KBM-7 (cell line): ENCODE results near the gene FAM227A.
"Not testable (repeated sequence)": the region's sequence is repeated elsewhere in the genome, so short reads cannot be mapped to it uniquely, and the experiment has no call there.

Experiments used
- DNase-seq: peaks from one replicate; pipeline ENCODE4 v3.0.0-alpha.2; 2015
- in situ Hi-C: fragments of 300-500 bp; cut with MboI; formaldehyde crosslinking; loops from 2 replicates; pipeline ENCODE4 v1.14.3; 2020; ENCODE audit warnings: low sequenced_read_pairs, low pct_unique_long_range_greater_than_20kb, mixed read lengths

The FAM227A gene

GRCh38 chr22:38675833-38676232, 19.6 kb upstream of the FAM227A start:
- in situ Hi-C loops = no loop called here
- DNase-seq = no peak

GRCh38 chr22:38674888-38675287, 18.7 kb upstream of the FAM227A start:
- no peak for DNase-seq
- in situ Hi-C loops = no loop called here

DNA sequence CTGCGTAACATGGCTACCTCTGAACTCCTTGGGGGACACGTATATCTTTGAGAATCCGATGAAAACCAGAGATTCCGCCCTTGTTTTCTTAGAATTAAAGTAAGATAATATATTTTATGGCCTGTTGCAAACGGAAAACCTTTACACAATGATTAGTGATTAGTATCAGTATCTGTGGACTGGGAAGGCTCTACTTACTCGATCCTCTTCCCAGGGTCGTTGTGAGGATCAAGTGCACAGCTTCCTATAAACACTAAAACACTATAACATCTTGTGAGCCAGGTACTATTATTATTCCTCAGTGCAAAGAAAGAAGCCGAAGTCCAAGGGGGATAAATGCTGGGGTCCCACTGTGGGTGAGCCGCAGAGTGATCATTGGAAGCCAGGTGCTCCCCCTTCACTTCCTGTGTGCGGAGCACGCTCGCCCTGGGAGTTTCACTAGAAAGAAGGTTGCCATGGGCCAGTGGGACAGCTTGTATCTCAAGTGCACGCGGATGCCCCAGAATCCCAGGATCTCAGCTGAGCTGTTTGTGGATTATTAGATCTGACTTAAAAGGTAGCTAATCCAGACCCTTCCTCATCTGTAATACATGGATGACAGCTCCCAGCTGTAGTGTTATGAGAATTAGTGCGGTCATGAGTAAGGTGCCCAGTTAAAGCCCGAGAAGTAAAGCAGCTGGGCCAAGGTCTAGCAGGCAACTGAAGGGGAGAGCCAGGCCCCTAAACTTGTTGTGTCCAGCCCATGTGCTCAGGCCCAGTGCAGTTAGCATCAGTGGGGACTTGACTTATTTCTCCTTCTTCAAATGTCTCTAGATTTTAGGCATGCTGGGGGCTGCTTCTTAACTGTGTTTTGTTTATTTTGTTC, 1.1 kb upstream of the FAM227A start:
- in situ Hi-C loops = no loop called here
- peak; percentile 18 for DNase-seq

DNA sequence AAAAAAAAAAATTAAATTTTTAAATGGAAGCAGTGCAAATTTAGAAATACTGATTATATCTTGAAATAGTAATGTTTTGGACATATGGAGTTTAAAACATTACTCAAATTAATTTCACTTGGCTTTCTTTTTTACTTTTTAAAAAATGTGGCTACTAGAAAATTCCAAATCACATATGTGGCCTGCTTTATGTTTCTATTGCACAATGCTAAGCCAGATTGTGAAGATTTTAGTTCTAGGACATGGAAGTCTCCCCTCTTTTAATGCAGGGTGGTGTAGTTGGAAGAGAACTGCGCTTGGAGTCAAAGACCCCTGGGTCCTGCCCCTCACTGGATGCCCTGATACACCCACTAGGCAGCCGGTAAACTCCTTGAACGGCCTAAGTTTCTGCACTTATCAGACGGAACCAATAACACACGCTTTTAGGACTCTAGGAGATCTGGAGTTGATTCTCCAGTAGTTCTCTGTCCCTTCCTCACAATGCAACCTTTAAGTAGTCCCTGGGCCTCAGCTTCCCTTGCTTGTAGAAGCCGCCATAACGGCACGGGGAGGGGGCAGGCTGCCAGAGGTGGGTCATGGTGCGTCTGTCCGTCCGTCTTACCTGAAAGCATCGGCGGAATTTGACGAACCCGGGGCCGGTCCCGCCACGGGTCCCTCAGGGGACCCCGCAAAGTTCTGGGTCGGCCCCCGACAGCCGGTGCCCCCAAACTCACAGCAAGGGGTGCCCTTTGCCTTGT, 505 bp downstream of the FAM227A start:
- no peak for DNase-seq
- in situ Hi-C loops = no loop called here

GRCh38 chr22:38653741-38654140, 2.5 kb downstream of the FAM227A start:
- DNase-seq = no peak
- in situ Hi-C loops = no loop called here

DNA sequence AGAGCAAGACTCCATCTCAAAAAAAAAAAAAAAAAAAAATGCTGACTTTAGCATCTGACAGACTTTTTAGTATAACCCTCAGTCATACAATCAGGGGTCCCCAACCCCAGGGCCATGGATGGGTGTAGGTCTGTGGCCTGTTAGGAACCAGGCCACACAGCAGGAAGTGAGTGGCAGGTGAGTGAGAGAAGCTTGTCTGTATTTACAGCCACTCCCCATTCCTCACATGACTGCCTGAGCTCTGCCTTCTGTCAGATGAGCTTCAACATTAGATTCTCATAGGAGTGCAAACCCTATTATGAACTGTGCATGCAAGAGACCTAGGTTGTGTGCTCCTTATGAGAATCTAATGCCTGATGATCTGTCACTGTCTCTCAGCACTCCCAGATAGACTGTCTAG, 3.3 kb downstream of the FAM227A start:
- no peak for DNase-seq
- in situ Hi-C loops = no loop called here

GRCh38 chr22:38649841-38650522, 6.2 kb downstream of the FAM227A start:
- in situ Hi-C loops = no loop called here
- DNase-seq = no peak

GRCh38 chr22:38645430-38645829, 10.8 kb downstream of the FAM227A start:
- DNase-seq = peak; percentile 37
- in situ Hi-C loops = no loop called here

DNA sequence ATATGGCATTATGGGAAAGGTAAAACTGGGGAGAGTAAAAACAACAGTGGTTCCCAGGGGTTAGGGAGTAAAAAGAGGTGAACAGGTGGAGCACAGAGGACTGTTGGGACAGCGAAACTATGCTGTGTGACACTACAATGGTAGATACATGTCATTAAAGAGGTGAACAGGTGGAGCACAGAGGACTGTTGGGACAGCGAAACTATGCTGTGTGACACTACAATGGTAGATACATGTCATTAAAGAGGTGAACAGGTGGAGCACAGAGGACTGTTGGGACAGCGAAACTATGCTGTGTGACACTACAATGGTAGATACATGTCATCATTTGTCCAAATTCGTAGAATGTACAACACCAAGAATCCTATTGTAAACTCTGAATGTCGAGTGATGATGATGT, 11.9 kb downstream of the FAM227A start:
- DNase-seq, in situ Hi-C loops: not testable (repeated sequence)

GRCh38 chr22:38641476-38642040, 14.6 kb downstream of the FAM227A start:
- in situ Hi-C loops = no loop called here
- DNase-seq = no peak

GRCh38 chr22:38638728-38639127, 17.5 kb downstream of the FAM227A start:
- in situ Hi-C loops = no loop called here
- no peak for DNase-seq

GRCh38 chr22:38638216-38638615, 18.0 kb downstream of the FAM227A start:
- DNase-seq = no peak
- in situ Hi-C loops = no loop called here

DNA sequence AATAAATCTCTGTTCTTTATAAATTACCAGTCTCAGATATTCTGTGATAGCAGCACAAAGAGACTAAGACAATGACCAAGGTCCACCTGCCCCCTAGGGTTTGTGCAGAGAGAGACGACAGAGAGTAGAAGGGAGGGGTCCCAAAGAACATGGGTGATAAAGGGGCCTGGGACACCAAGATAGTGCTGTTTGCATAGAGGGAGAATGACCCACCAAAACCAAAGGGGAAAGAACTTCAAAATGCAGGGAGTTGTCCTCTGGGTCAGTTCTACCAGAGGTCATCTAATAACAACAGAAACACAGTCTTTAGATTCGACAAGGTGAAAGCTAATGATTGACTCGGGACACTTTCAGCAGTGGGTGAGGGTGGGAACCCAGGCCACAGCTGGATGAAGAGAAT, 23.7 kb downstream of the FAM227A start:
- in situ Hi-C loops = no loop called here
- no peak for DNase-seq

GRCh38 chr22:38631724-38632123, 24.5 kb downstream of the FAM227A start:
- in situ Hi-C loops = no loop called here

DNA sequence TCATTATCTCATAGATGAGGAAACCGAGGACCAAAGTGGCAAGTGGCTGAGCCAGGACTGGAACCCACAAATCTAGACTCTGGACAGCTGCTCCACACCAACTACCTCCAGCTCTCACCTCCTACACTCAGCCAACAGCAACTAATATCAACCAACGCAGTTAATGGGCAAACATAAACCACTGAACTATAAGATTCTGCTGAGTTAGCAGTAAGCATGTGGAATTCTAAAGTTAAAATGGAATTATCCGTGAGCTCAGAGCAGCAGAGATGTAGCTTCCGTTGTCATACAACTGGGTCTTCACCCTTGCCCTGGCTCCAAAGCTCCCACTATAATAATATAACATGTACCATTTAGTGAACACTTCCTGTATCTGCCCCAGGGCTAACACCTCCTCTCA, 27.1 kb downstream of the FAM227A start:
- in situ Hi-C loops = no loop called here
- no peak for DNase-seq

More at GRCh38 chr22:38631724-38632123, 24.5 kb downstream of the FAM227A start:
- DNase-seq = peak; percentile 71

DNA sequence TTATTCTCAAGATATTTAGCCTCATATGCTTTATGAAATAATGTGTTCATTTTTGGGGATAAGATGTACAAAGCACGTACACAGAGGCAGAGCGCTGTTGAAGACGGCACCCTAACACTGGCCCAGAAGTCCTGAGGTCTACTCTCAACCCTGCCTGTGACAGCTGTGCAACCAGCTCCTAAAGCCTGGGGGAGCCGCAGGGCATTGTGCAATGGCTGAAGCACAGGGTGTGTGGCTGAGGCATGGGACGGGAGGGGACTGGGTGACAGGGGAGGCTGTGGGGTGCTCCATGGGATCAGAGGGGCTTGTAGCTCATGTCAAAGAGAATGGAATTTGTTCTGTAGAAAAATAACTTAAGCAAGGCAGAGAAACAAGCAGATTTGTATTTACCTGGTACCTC, 27.7 kb downstream of the FAM227A start:
- in situ Hi-C loops = no loop called here
- DNase-seq = no peak

GRCh38 chr22:38623351-38623750, 32.8 kb downstream of the FAM227A start:
- no peak for DNase-seq

DNA sequence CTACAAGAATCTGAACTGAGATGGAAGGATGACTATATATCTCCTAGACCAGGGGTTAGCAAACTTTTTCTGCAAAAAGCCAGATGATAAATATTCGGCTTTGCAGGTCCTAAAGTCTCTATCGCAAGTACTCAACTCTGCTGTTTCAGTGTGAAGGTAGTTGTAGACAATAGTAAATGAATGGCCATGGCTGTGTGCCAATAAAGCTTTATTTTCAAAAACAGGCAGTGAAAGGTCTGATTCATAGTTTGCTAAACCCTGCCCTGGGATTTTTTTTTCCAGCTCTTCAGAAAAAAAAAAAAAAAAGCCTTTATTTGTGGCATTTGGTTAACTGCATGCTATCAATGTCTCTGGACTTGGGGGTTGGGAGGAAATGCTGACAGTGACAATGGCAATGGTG, 37.5 kb downstream of the FAM227A start:
- DNase-seq = no peak
- in situ Hi-C loops = no loop called here

More at GRCh38 chr22:38623351-38623750, 32.8 kb downstream of the FAM227A start:
- in situ Hi-C loops = no loop called here

DNA sequence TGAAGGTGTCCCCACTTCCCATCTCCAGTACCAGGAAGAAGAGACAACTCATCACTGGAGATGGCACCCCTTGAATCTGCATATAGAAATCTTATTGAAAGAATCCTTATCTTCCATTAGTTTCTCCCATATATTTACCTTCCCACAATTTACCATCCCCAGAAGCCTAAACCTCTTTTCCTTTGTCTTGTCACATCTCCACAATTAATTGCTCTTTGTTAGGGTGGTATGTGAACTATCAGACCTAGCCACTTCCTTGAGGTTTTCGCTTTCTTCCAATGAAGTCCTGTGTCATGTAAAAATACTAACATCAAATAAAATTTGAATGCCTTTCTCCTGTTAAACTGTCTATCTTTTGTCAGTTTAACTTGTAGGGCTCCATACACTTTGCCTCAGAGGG, 37.9 kb downstream of the FAM227A start:
- DNase-seq = no peak
- in situ Hi-C loops = no loop called here

GRCh38 chr22:38615064-38615405, 41.2 kb downstream of the FAM227A start:
- in situ Hi-C loops = not testable (repeated sequence)

More at GRCh38 chr22:38615064-38615405, 41.2 kb downstream of the FAM227A start:
- DNase-seq = not testable (repeated sequence)
